A549 (cell line): ENCODE results near the gene CHRND.

Experiments used
- CTCF ChIP-seq: fragments of >200 bp; sonication (Bioruptor Twin); formaldehyde crosslinking; IDR thresholded peaks from 3 replicates; pipeline ENCODE4 v1.5.1; 2016
- ELK1 ChIP-seq: fragments of 150-350 bp; IDR thresholded peaks from 2 replicates; pipeline ENCODE4 v1.6.1; 2014; ENCODE audit warnings: low read depth, mild to moderate bottlenecking, low read length
- KDM1A ChIP-seq: fragments of 200-600 bp; sonication (generic); IDR thresholded peaks from 2 replicates; pipeline ENCODE4 v1.6.1; 2016; ENCODE audit warnings: low read depth, mild to moderate bottlenecking
- PHF8 ChIP-seq: fragments of 200-600 bp; sonication (generic); IDR thresholded peaks from 2 replicates; pipeline ENCODE4 v1.6.1; 2016; ENCODE audit warnings: low read depth, mild to moderate bottlenecking, antibody characterized with exemption, moderate library complexity, borderline replicate concordance
- POLR2A ChIP-seq: IDR thresholded peaks from 2 replicates; pipeline ENCODE4 v1.6.1; 2012; ENCODE audit warnings: mild to moderate bottlenecking, low read length

- TF ChIP-seq CTCF (no peak), ELK1 (no peak), KDM1A (no peak), POLR2A (no peak), PHF8 (no peak)
These were observed 4.8 kb downstream of the CHRND start for GRCh38 chr2:232530626-232531260.
